ENCODE measurements around the gene NUP93. TPM values are rescaled to one million over a fixed set of nuclear protein-coding genes. Genes with fewer than 3 reads are reported as not detected.
A peak's percentile ranks its signal among the peaks of the same experiment; 100 is the strongest.

NUP93 gene
- polyA plus RNA-seq, 1 experiment, result 61.2 TPM

DNA sequence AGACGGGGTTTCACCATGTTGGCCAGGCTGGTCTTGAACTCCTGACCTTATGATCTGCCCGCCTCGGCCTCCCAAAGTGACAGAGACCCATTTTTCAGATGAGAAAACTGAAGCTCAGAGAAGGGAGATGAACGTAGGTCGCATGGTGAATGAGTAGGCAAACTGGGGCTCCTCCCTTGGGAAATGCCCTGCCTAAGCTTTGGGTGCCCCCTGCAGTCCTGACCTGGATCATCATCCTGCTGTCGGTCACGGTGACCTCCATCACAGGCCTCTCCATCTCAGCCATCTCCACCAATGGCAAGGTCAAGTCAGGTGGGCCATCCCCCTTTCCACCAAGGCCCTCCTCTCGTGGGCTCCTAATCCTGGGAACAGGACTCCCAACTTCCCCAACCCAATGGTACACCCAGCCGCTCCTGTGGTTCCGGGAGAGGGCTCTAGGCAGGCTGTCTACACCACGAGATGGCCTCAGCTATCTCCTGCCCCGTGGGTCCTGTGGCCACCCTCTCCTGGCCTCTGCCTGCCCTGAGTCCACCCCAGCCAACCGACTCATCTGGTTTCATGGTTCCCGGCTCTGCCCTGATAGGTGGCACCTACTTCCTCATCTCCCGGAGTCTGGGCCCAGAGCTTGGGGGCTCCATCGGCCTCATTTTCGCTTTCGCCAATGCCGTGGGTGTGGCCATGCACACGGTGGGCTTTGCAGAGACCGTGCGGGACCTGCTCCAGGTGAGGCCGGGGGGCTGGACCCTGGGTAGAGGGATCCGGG lies 139.8 kb downstream of the NUP93 start:
- POLR2A ChIA-PET, result interaction anchor here (0.6 kb wide), 1 partner anchor 62 kb away, joined by 3 read pairs; no protein-coding TSS in a partner anchor
- no peak overlapping the region for H3K4me3 ChIP-seq (ENCODE audit: low read depth, low read length)
- CTCF ChIA-PET, result interaction anchor here (0.7 to 9.5 kb wide), 7 partner anchors 13 to 94 kb away, joined by 3 to 83 read pairs (median 4); no protein-coding TSS in a partner anchor
- H3K27me3 ChIP-seq (ENCODE audit: control insufficient read depth, insufficient read depth, low read length), result no peaks in the 10 kb centered on the region
- DNase-seq (ENCODE audit: low read depth), result no peak
- TF ChIP-seq CTCF (IDR thresholded peaks at IDR 0.05; ENCODE audit: insufficient read depth, low read depth, low read length), result 0 out of 2 replicates have a peak, but pooled peaks have one; percentile 31
- H3K36me3 ChIP-seq (ENCODE audit: control insufficient read depth, insufficient read depth, low read length), result no peaks in the 10 kb centered on the region

- ChIA-PET POLR2A (no interaction called here), CTCF (interaction anchor here (1.0 to 9.5 kb wide), 2 partner anchors 82 to 94 kb away, joined by 3 to 83 read pairs; no protein-coding TSS in a partner anchor)
- no peaks in the 10 kb centered on the region for H3K27me3 ChIP-seq (ENCODE audit: control insufficient read depth, insufficient read depth, low read length)
- TF ChIP-seq CTCF (IDR thresholded peaks at IDR 0.05; ENCODE audit: insufficient read depth, low read depth, low read length), result no peak
- H3K36me3 ChIP-seq (ENCODE audit: control insufficient read depth, insufficient read depth, low read length), result no peaks in the 10 kb centered on the region
- H3K4me3 ChIP-seq (ENCODE audit: low read depth, low read length), result no peak overlapping the region
- DNase-seq (ENCODE audit: low read depth), result no peak
These were observed 140.5 kb downstream of the NUP93 start for GRCh38 chr16:56870276-56870888.

DNA sequence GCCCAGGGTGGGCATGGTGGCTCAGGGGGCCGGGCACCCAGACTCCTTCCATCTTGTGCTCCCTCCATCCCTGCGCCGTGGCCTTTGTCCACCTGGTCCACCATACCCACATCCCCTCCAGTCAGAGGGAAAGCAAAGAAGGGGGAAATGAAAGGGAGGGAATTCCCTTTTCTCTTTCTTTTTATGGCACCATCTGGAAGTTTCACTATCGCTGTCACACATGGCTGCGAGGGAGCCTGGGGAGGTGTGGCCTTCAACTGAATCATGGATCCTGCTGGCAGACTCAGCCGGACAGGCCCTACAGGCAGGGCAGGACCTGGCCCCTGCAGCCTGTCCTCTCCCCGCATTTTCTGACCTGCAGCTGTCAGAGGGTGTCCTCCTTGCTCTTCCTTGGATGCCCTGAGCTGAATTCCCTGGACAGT lies 141.3 kb downstream of the NUP93 start:
- Histone ChIP-seq H3K4me3 (ENCODE audit: low read depth, low read length) (no peak overlapping the region), H3K27me3 (ENCODE audit: control insufficient read depth, insufficient read depth, low read length) (no peaks in the 10 kb centered on the region), H3K36me3 (ENCODE audit: control insufficient read depth, insufficient read depth, low read length) (no peaks in the 10 kb centered on the region)
- TF ChIP-seq CTCF (IDR thresholded peaks at IDR 0.05; ENCODE audit: insufficient read depth, low read depth, low read length), result no peak
- POLR2A ChIA-PET, result no interaction called here
- CTCF ChIA-PET, result interaction anchor here (0.7 to 1.5 kb wide), 3 partner anchors 79 to 269 kb away, joined by 3 to 4 read pairs (median 4); no protein-coding TSS in a partner anchor
- no peak for DNase-seq (ENCODE audit: low read depth)

DNA sequence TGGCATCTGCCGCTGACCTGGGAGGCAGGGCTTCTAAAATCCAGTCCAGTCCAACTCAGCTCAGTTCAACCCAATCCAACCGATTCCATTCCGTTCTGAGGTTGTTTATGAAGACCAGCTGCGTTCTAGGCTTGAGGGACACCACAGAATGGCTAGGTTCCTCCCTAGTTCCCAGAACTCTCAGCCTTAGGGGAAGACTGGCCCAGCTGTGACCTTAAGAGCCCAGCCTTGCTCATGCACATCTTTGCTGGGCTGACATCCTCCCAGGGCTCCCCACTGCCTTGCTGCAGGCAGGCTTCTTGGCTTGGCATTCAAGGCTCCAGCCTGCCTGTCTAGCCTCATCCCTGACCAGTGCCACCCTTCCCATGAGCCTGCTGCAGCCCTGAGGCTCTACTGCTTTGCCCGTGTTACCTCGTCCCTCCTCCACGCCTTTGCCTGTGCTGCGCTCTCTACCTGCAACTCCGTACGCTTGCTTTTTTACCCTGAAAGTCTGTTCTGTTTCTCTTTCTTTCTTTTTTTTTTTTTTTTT lies 143.0 kb downstream of the NUP93 start:
- ChIA-PET POLR2A (no interaction called here), CTCF (interaction anchor here (1.1 kb wide), 1 partner anchor 60 kb away, joined by 3 read pairs; no protein-coding TSS in a partner anchor)
- TF ChIP-seq CTCF (IDR thresholded peaks at IDR 0.05; ENCODE audit: insufficient read depth, low read depth, low read length), result no peak
- no peaks in the 10 kb centered on the region for H3K27me3 ChIP-seq (ENCODE audit: control insufficient read depth, insufficient read depth, low read length)
- DNase-seq (ENCODE audit: low read depth), result no peak
- no peaks in the 10 kb centered on the region for H3K36me3 ChIP-seq (ENCODE audit: control insufficient read depth, insufficient read depth, low read length)
- H3K4me3 ChIP-seq (ENCODE audit: low read depth, low read length), result no peak overlapping the region

- H3K4me3 ChIP-seq (ENCODE audit: low read depth, low read length), result no peak overlapping the region
- no peak; the same call in 1 of the 2 replicates for TF ChIP-seq CTCF (IDR thresholded peaks at IDR 0.05; ENCODE audit: insufficient read depth, low read depth, low read length)
- H3K27me3 ChIP-seq (ENCODE audit: control insufficient read depth, insufficient read depth, low read length), result no peaks in the 10 kb centered on the region
- DNase-seq (ENCODE audit: low read depth), result peak; percentile 41
- H3K36me3 ChIP-seq (ENCODE audit: control insufficient read depth, insufficient read depth, low read length), result no peaks in the 10 kb centered on the region
- ChIA-PET POLR2A (interaction anchor here (1.3 kb wide), 1 partner anchor 57 kb away, joined by 3 read pairs; no protein-coding TSS in a partner anchor), CTCF (interaction anchor here (0.6 to 1.2 kb wide), 4 partner anchors 23 to 218 kb away, joined by 3 to 4 read pairs (median 3); partner anchors contain the start of gene CPNE2)
These were observed 144.9 kb downstream of the NUP93 start for GRCh38 chr16:56874800-56875199.

Data from BJ (cell line).